ENCODE measurements around the gene HAUS1.
"Not testable (repeated sequence)": the region's sequence is repeated elsewhere in the genome, so short reads cannot be mapped to it uniquely, and the experiment has no call there.

Gene HAUS1

GRCh38 chr18:46104128-46104911, at the start of gene HAUS1:
TSS of gene HAUS1 (plus strand) at chr18:46104385. CDS start at chr18:46104412, 27 bp downstream.
- DNase-seq = peak; percentile 99

- DNase-seq = no peak
Measured at GRCh38 chr18:46054956-46055837, 49.0 kb upstream of the HAUS1 start.

GRCh38 chr18:46055838-46056230, 48.4 kb upstream of the HAUS1 start:
- DNase-seq = no peak

- DNase-seq = no peak
Measured at GRCh38 chr18:46060359-46060841, 43.8 kb upstream of the HAUS1 start.

- DNase-seq = no peak
Measured at GRCh38 chr18:46061387-46061786, 42.8 kb upstream of the HAUS1 start.

DNA sequence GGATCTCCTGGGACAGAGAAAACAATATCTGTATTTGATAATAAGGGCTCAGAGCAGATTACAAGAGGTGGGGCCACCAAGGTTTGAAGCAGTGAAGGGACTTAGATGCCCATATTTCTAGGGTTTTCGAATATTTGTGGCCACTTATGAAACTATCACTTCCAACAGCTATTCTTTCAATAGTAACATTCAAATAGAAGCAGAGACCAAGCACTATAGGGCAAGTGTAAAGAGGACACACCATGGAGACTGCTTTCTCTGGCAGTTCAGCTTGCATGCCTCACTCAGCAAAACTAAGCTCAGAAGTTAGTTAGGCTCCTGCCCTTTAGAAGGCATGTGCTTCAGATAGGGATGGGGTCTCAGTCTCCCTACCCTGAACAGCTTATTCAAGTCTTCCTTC, 42.4 kb upstream of the HAUS1 start:
- no peak for DNase-seq

- DNase-seq = no peak
Measured at GRCh38 chr18:46062781-46063180, 41.4 kb upstream of the HAUS1 start.

GRCh38 chr18:46067438-46068007, 36.7 kb upstream of the HAUS1 start:
- peak; percentile 22 for DNase-seq

DNA sequence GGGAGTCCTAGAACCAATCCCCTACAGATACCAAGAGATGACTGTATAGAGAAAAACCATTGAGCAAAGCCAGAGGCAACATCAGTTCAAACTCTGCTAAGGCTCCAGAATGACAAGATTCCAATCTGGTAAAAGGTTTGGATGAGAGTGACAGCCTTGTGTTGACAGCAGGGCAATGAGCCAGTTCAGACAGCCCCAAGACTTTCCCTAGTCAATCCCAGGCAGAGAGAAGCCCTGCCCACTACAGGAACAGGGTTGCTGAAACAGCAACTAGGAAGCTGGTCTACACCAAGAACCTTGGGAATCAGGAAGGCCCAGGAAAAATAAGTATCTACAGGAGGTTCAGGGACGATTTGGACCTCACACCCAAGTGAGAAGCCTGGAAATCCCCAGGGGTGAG, 35.4 kb upstream of the HAUS1 start:
- DNase-seq = no peak

DNA sequence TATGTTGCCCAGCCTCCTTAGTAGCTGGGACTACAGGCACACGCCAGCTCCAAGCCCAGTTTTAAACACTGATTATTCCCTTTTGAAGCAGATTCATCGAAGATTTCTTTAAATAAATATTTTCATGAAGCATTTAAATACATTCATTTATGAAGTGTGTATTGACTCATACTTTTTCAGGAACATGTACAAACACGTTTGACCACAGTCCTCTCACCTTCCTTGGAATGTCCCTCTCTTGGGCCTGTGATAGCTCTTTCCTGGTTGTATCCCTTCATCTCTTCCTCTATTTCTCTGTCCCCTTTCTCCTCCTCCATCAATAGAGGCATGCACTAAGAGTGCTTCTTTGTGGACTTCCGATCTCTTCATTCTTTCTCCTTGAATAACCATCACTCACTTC, 34.7 kb upstream of the HAUS1 start:
- DNase-seq = no peak

- DNase-seq = no peak
Measured at GRCh38 chr18:46070232-46070631, 34.0 kb upstream of the HAUS1 start.

GRCh38 chr18:46070815-46071652, 33.2 kb upstream of the HAUS1 start:
- DNase-seq = no peak

- peak; percentile 75 for DNase-seq
Measured at GRCh38 chr18:46071653-46072375, 32.4 kb upstream of the HAUS1 start, which contains the start of gene PSTPIP2. TSS of gene PSTPIP2 (minus strand) at chr18:46072260. CDS start at chr18:46072188, 72 bp downstream.

DNA sequence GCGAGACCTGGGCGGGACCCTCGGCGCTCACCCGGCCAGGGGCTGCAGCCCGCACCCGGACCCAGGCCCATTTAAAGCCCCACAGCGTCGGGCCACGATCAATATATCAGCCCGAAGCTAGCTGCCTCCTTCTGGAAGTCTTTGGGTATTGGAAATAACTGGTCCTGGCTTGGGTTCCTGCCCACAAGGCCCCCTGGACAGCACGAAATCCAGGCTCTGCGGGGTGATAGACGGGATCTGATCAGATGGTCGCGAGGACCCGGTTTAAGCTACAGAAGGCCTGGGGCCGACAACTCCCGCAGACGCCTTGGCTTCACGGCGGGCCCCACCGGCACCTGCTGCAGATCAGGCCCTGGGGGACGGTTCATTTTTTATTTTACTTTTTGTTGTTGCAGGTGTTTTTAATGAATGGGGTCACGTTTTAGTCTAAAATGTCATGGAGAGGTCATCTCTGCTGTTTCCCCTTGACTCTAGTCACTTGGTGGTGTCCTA, 31.8 kb upstream of the HAUS1 start:
- no peak for DNase-seq

DNA sequence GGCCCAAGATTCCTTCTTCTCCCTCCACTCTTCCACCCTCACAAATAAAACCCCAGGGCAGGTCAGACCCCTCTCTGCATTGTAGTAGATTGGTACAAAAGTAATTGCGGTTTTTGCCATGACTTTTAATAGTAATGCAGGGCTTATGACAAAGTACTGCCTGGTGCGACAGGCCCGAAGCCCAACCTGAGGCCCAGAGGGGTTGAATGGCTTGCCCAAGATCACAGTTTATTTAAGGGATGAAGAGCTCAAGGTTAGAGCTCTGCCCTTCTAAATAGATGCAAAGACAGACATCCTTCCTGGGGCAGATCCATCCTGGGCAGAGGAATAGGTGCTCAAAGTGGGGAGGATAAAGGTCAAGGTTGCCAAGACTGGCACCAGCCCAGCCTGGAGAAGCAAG, 31.2 kb upstream of the HAUS1 start:
- no peak for DNase-seq

DNA sequence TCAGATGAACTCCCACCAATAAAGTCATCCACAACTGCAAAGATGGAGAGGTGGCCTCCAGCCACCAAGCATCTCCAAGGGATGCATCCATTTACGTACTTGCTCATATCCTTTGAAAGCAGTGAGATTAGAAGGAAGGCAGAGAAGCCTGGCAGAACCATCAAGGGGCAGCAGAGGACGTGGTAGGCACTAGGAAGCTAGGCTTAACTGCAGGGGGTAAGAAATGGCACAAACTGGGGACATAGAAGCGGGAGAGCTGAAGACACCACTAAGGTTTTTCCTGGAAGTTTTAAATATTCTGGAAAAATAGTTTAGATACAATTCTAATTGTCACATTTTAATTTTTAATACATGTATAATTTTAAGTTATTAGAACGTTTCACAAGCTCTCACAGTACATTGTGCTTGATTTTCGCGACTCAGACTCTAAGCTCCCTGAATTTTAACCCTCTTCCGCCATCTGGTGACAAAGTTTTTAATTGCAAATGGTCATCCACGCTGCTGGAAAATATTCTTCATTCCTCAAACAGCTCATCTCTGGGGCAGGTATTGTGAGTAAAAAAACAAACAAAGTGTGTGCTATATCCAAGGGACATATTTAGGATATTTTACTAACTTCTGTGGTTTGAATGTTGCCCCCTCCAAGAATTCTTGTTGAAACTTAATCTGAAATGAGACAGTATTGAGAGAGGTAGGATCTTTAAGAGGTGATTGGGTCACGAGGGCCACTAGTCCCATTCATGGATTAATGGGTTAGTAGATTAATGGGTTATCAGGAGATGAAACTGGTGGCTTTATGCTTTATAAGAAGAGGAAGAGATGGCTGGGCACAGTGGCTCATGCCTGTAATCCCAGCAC, 30.5 kb upstream of the HAUS1 start:
- DNase-seq = peak; percentile 76

GRCh38 chr18:46079336-46079735, 24.8 kb upstream of the HAUS1 start:
- no peak for DNase-seq

DNA sequence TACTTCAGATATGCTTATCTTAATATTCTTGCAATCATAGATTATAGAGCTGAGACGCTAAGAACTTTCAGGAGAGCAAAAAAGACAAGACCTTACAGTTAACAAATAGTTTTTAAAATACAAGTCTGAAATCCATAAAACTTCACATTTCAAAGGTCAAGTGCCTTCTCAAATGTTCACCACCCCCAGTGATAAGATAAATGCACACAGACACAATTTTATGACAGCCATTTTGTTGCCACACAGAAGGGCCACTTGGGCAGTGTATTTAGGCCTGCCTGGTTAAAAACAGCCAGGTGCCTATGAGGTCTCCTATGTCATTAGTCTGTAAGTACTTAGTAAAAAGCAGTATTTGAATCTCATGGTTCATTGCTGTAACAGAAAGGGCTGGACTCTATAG, 24.0 kb upstream of the HAUS1 start:
- no peak for DNase-seq

- DNase-seq = no peak
Measured at GRCh38 chr18:46084431-46084830, 19.8 kb upstream of the HAUS1 start.

DNA sequence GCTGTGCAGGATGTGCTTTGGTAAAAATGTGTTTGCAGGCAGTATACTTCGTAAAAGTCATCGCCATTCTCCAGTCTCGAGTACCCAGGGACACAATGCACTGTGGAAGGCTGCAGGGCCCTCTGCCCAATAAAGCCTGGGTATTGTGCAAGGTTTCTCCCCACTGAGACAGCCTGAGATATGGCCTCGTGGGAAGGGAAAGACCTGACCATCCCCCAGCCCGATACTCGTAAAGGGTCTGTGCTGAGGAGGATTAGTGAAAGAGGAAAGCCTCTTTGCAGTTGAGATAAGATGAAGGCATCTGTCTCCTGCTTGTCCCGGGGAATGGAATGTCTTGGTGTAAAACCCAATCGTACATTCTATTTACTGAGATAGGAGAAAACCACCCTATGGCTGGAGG, 15.7 kb upstream of the HAUS1 start:
- DNase-seq = not testable (repeated sequence)

GRCh38 chr18:46095532-46095931, 8.7 kb upstream of the HAUS1 start:
- no peak for DNase-seq

Data from NCI-H146 (cell line).